ENCODE measurements around the gene ATP5F1D.

ATP5F1D gene

GRCh38 chr19:1220976-1221903, 20.3 kb upstream of the ATP5F1D start:
- DNase-seq (ENCODE audit: low read depth in 2 of 2, low spot score in 1 of 2) = no peak

GRCh38 chr19:1221904-1222255, 19.7 kb upstream of the ATP5F1D start:
- DNase-seq (ENCODE audit: low read depth in 2 of 2, low spot score in 1 of 2) = no peak

- no peak for DNase-seq (ENCODE audit: low read depth in 2 of 2, low spot score in 1 of 2)
Observed at GRCh38 chr19:1222394-1222793, 19.2 kb upstream of the ATP5F1D start.

GRCh38 chr19:1223018-1223855, 18.3 kb upstream of the ATP5F1D start:
- DNase-seq (ENCODE audit: low read depth in 2 of 2, low spot score in 1 of 2) = no peak

- no peak for DNase-seq (ENCODE audit: low read depth in 2 of 2, low spot score in 1 of 2)
Observed at GRCh38 chr19:1224047-1224825, 17.3 kb upstream of the ATP5F1D start.

GRCh38 chr19:1224847-1225246, 16.7 kb upstream of the ATP5F1D start:
- no peak for DNase-seq (ENCODE audit: low read depth in 2 of 2, low spot score in 1 of 2)

GRCh38 chr19:1225440-1226226, 15.9 kb upstream of the ATP5F1D start:
- no peak for DNase-seq (ENCODE audit: low read depth in 2 of 2, low spot score in 1 of 2)

- no peak for DNase-seq (ENCODE audit: low read depth in 2 of 2, low spot score in 1 of 2)
Observed at GRCh38 chr19:1226227-1226518, 15.4 kb upstream of the ATP5F1D start.

- DNase-seq (ENCODE audit: low read depth in 2 of 2, low spot score in 1 of 2) = no peak
Observed at GRCh38 chr19:1226522-1227303, 14.8 kb upstream of the ATP5F1D start.

GRCh38 chr19:1227304-1228054, 14.1 kb upstream of the ATP5F1D start:
- DNase-seq (ENCODE audit: low read depth in 2 of 2, low spot score in 1 of 2) = no peak

GRCh38 chr19:1228161-1228957, 13.2 kb upstream of the ATP5F1D start:
- DNase-seq (ENCODE audit: low read depth in 2 of 2, low spot score in 1 of 2) = no peak

GRCh38 chr19:1229056-1229923, 12.3 kb upstream of the ATP5F1D start:
- DNase-seq (ENCODE audit: low read depth in 2 of 2, low spot score in 1 of 2) = no peak

GRCh38 chr19:1229924-1230782, 11.4 kb upstream of the ATP5F1D start:
- DNase-seq (ENCODE audit: low read depth in 2 of 2, low spot score in 1 of 2) = no peak

GRCh38 chr19:1230783-1231489, 10.6 kb upstream of the ATP5F1D start:
- no peak for DNase-seq (ENCODE audit: low read depth in 2 of 2, low spot score in 1 of 2)

GRCh38 chr19:1231729-1232637, 9.6 kb upstream of the ATP5F1D start:
- no peak for DNase-seq (ENCODE audit: low read depth in 2 of 2, low spot score in 1 of 2)

Measured in stimulated activated CD8-positive, alpha-beta memory T cell treated with anti-CD3 and anti-CD28 coated beads, Interleukin-4, amount 100 ng/mL, for 1 hour (primary cell).